Fibroblast of skin of abdomen (primary cell): ENCODE results near the gene ELAC1.
"Not testable (repeated sequence)": the region's sequence is repeated elsewhere in the genome, so short reads cannot be mapped to it uniquely, and the experiment has no call there.

Experiments
- DNase-seq: peaks from one replicate; pipeline ENCODE4 v3.0.0-alpha.2; 2013

The ELAC1 gene

GRCh38 chr18:50973367-50974126 lies 5.7 kb downstream of the ELAC1 start:
- peak; percentile 16 for DNase-seq

- no peak for DNase-seq
These were observed 9.4 kb downstream of the ELAC1 start for GRCh38 chr18:50977037-50977760.

GRCh38 chr18:50981381-50981780 lies 13.5 kb downstream of the ELAC1 start:
- peak; percentile 10 for DNase-seq

GRCh38 chr18:50982086-50982801 lies 14.4 kb downstream of the ELAC1 start:
- DNase-seq, result no peak

GRCh38 chr18:50982802-50983179 lies 15.0 kb downstream of the ELAC1 start:
- DNase-seq, result peak; percentile 4

- DNase-seq, result peak; percentile 51
These were observed 18.7 kb downstream of the ELAC1 start for GRCh38 chr18:50986360-50987087.

GRCh38 chr18:50987261-50987660 lies 19.4 kb downstream of the ELAC1 start:
- DNase-seq, result no peak

- DNase-seq, result no peak
These were observed 21.9 kb downstream of the ELAC1 start for GRCh38 chr18:50989711-50990110.

GRCh38 chr18:50992351-50992762 lies 24.5 kb downstream of the ELAC1 start:
- DNase-seq, result no peak

GRCh38 chr18:50994031-50994430 lies 26.2 kb downstream of the ELAC1 start:
- no peak for DNase-seq

- DNase-seq, result not testable (repeated sequence)
These were observed 35.3 kb downstream of the ELAC1 start for GRCh38 chr18:51003174-51003573.

- no peak for DNase-seq
These were observed 38.4 kb downstream of the ELAC1 start for GRCh38 chr18:51006061-51006818.

GRCh38 chr18:51006948-51007789 lies 39.3 kb downstream of the ELAC1 start:
- DNase-seq, result no peak

- DNase-seq, result no peak
These were observed 39.9 kb downstream of the ELAC1 start for GRCh38 chr18:51007790-51008139.

- DNase-seq, result no peak
These were observed 41.2 kb downstream of the ELAC1 start for GRCh38 chr18:51009072-51009471.

GRCh38 chr18:51010218-51010617 lies 42.4 kb downstream of the ELAC1 start:
- DNase-seq, result no peak

- no peak for DNase-seq
These were observed 43.9 kb downstream of the ELAC1 start for GRCh38 chr18:51011709-51012108.

GRCh38 chr18:51012441-51012840 lies 44.6 kb downstream of the ELAC1 start:
- DNase-seq, result no peak

- no peak for DNase-seq
These were observed 45.4 kb downstream of the ELAC1 start for GRCh38 chr18:51013259-51013658.

- no peak for DNase-seq
These were observed 49.5 kb downstream of the ELAC1 start for GRCh38 chr18:51017140-51017879.
